Left colon (tissue), 2 donors: ENCODE results near the gene CDKN2A. TPM values are rescaled to one million over a fixed set of nuclear protein-coding genes. Genes with fewer than 3 reads are reported as not detected.

Experiments used
- ATAC-seq: fragments of 200-7000 bp; cut with Tn5 transposase; one replicate; pipeline ENCODE4 v1.9.1; 2020; ENCODE audit warnings: mild to moderate bottlenecking, moderate library complexity
- DNase-seq, 2 donors: peaks; one replicate each; pipeline ENCODE4 v3.0.0-alpha.2; 2020
- intact Hi-C, 2 donors: fragments of 100-400 bp; cut with DNase I in 1 of 2; cut with micrococcal nuclease in 1 of 2; formaldehyde crosslinking; loops; one replicate each; pipeline versions ENCODE4 v1.11.2 to v1.14.0; 2022; cut with DNase I, micrococcal nuclease
- total RNA-seq, 2 donors: library from RNA; stranded (reverse); fragmentation: NEBNext Ultra II Directional; extraction: Animal tissue kit (Norgen Biotek cat#: 25700); gene quantifications; one replicate each; pipeline ENCODE4 v1.2.1, GENCODE V29; 2021
- donor health status: DM: no; HTN: no; CAD: no.
- donor health status: DM: yes; HTN: yes; CAD: no.

CDKN2A gene
- total RNA-seq, 2 donors from 2014 or later, result 0.34 to 1.8 TPM

DNA sequence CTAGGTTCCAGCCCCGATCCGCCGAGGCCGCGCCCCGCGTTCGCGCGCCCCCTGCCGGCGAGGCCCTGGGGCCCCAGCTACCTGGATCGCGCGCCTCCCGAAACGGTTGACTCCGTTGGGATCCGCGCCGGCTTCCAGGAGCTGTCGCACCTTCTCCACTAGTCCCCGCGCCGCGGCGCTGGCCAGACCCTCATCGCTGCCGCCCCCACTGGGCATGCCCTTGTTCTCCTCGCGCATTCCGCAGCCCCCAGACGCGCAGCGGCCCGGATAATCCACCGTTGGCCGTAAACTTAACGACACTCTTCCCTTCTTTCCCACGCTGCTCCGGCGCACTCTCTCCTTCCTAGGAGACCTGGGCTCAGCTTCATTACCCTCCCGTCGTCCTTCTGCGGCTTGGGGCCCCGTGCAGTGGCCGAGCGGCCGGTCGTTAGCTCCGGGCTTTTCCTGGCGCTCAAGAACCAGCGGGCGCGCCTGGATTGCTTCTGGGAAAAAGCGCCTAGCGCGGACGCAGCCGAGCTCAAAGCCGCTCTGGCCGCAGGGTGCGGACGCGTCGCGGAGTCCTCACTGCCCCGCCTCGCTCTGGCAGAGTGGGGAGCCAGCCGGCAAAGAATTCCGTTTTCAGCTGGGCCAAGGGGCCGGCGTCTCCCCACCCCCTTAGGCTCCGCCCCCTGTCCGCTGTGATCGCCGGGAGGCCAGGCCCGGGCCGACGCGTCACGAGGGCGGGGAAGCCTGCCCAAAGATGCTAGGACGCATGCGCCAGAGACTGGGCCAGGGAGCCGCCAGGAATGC is 14.7 kb upstream of the CDKN2A start, which contains the start of gene CDKN2B:
TSS of gene CDKN2B (minus strand) at position 589 of the 789 bp plus-strand sequence. CDS start at position 237, 352 bp downstream.
- intact Hi-C loops, result loop anchor here in 1 of 2 donors (5.0 kb wide), 1 partner anchor 197 kb away; no protein-coding TSS in a partner anchor
- ATAC-seq (peak; percentile 94), DNase-seq (peak; percentile 96 to 97)

DNA sequence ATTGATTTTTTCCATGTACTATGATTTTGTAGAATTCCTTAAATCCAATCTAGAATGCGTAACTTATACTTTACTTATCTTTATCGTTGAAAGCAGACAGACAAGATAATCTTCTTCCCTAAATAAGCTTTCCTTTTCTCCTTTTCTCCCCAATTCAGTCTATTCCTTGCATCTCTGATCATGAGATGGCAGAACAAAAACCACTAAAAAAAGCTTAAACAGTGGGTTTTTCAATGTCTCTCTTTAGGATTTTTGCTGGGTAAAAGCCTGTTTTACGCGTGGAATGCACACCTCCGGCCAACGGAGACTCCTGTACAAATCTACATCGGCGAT is 14.2 kb upstream of the CDKN2A start:
- DNase-seq (no peak), ATAC-seq (no peak)
- intact Hi-C loops, result loop anchor here in 1 of 2 donors (5.0 kb wide), 1 partner anchor 196 kb away; no protein-coding TSS in a partner anchor

DNA sequence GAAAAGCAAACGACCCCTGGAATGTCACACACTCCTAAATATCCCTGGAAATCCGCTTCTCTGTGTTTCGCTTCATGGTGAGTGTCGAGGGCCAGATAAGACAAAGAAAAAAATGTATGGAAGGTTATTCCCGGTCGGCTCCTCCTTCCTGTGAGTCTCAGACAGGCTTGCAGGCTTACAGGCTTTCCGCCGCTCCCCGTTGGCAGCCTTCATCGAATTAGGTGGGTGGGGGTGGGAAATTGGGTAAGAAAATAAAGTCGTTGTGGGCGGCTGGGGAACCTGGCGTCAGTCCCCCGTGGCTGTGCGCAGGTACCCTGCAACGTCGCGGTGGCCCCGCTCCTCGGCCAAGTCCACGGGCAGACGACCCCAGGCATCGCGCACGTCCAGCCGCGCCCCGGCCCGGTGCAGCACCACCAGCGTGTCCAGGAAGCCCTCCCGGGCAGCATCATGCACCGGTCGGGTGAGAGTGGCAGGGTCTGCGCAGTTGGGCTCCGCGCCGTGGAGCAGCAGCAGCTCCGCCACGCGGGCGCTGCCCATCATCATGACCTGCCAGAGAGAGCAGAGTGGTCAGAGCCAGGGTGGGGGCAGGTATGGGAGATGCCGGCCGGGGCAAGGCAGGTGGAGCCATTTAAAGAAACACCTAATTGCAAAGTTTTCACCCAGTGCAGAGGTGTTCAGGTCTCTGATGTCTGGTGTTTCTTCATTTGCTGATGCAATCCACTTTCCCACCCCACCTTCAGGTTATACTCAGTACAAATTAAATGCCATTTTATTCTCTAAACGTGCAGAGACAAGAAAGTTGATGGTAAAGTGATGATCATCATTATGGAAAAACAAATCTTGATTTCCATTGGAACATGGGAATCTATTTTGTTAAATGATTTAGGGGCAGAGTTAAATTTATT is 11.8 kb upstream of the CDKN2A start:
- ATAC-seq (no peak), DNase-seq (no peak)
- intact Hi-C loops, result loop anchor here in 1 of 2 donors (5.0 kb wide), 1 partner anchor 194 kb away; no protein-coding TSS in a partner anchor

DNA sequence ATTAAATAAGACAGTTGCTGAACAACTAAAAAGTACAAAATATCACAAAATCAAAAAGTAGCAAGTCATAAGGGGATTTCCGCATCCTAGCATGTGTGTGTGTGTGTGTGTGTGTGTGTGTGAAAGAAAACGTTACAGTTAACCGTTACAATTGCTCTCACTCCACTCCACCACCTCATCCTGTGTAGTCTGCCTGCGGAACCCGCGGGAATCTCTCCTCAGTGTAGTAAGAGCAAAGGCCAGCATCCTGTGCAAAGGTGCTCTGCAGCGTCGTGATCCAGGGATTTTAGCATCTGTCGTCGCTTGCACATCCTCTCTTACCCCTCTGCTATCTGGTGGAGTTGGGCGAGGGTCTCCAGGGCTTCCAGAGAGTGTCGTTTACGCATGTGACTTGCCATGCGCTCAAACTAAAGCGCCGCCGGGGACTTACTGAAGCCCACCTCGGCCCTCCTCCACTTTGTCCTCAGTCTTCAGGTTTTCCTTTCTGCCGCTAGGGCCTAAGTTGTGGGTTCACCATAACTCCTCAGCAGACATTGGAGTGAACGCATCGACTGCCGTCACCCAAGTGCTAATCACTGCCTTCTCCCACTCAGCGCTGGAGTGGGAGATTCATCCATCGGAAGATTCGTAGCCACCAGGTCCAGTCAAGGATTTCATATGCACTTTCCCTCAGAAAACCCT is 11.0 kb upstream of the CDKN2A start:
- no peak for ATAC-seq
- intact Hi-C loops, result loop anchor here in 1 of 2 donors (5.0 kb wide), 1 partner anchor 193 kb away; no protein-coding TSS in a partner anchor
- DNase-seq, result no peak

DNA sequence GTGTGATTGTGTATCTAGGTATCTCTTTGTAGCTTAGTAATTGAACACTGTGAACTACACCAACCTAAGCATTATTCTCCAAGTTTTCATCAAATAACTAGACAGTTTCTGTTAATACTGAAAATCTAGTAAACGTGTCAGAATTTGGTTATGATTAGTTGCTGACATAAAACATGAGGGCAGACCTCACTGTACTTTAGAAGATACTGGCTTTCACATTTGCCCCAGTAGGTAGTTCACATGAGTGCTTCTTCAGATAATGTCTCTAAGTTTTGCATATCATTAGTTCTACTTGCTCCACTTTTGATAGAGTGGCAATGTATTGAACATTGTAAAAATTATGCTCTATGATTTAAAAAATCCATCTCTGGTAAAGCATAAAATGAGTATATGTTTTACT is 7.8 kb upstream of the CDKN2A start:
- no peak for ATAC-seq
- intact Hi-C loops, result no loop called here
- DNase-seq, result no peak

DNA sequence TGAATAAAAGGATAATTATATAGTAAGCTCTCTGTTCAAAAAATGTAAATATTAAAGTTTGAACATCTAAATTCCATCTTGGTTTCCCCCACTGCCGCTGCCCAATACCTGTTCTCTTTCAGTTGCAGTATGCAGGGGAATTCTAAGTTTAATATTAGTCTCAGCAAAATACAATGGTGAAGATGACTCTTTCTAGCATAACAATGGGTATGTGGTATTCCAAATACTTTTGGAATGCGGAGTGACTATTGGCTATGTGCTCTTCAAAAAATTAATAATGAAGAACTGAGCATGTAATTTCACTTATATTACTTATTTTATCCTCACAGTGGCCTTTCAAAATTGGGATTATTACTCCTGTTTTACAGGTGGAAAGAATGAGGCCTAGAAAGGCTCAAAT is 3.8 kb upstream of the CDKN2A start:
- DNase-seq (no peak), ATAC-seq (no peak)
- intact Hi-C loops, result no loop called here

DNA sequence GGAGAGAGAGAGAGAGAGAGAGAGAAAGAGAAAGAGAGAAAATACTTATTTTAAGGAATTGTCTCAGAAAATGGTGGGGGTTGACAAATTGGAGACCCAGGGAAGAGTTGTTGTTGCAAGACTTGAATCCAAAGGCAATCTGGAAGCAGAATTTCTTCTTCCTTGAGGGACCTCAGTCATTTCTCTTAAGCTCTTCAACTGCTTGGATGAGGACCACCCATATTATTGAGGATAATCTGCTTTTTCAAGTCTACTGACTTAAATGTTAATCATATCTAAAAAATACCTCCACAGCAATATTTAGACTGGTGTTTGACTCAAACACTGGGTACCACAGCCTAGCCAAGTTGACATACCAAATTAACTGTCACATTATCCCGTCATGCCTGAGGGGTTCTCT is 3.3 kb upstream of the CDKN2A start:
- intact Hi-C loops, result no loop called here
- ATAC-seq (no peak), DNase-seq (no peak)

DNA sequence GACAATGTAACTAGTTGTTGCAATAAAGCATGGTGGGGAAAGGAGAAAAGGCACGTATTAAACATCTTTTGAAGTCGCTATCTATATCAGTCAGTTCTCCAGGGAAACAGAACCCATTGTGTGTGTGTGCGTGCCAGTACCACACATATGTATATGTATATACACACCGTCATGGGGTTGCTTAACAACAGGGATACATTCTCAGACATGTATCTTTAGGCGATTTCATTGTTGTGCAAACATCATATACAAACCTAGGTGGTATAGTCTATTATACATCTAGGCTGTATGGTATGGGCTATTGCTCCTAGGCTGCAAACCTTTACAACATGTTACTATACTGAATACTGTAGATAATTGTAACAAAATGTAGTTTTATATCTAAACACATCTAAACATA is 2.7 kb upstream of the CDKN2A start:
- DNase-seq (no peak), ATAC-seq (no peak)
- intact Hi-C loops, result no loop called here

DNA sequence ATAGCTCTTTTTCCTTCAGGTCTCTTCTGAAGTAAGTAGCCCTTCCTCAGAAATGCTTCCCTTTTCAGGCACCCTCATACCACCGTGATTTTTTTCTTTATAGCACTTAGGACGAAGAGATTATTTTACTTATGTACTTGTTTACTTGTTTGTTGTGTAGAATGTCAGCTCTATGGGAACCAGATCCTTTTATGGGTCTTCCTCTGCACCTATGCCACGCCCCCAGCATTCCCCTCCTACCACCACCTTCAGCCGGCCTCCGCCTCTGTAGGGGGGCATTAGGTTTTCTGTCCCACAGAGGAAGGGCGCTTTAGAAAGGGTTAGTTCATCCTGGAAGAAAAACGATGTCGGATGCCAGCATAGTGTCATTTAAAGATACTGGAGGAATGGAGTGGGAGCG is 2.2 kb upstream of the CDKN2A start:
- DNase-seq, result no peak
- no peak for ATAC-seq
- intact Hi-C loops, result no loop called here

DNA sequence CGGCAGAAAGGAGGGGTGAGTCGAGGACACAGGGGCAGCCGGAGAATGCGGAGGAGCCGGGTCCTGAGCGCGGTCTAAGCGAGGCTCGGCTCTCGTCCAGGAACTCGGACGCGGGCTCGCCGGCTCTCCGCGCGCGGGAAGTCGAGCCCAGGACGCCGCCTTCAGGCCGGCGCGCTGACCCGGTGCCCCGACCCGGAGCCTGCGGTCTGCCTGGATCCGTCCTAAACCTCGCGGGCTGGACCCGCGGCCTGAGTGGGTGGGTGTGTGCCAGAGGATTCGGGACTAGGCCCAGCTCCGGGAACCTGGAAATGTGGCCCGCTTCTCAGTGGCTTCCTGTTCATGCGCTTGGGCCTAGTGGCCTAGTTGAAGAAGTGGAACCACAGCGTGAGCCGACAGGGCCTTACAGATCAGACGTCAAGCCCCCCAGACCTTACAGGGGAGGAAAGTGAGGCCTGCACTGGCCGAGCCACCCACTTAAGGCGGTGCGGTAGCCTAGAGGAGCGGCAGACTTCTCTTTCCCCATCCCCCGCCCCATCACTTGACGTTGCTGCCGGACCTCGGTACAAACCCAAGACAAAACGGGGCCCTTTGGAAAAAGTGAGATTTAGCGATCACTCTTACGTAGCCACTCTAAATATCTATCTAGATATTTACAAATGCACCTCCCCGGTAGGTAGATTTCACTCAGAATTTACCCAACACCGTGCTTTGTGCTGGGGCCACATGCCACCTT is 1.6 kb upstream of the CDKN2A start:
- ATAC-seq (peak; percentile 64), DNase-seq (peak in 1 of 2 donors; percentile 63)
- intact Hi-C loops, result no loop called here

DNA sequence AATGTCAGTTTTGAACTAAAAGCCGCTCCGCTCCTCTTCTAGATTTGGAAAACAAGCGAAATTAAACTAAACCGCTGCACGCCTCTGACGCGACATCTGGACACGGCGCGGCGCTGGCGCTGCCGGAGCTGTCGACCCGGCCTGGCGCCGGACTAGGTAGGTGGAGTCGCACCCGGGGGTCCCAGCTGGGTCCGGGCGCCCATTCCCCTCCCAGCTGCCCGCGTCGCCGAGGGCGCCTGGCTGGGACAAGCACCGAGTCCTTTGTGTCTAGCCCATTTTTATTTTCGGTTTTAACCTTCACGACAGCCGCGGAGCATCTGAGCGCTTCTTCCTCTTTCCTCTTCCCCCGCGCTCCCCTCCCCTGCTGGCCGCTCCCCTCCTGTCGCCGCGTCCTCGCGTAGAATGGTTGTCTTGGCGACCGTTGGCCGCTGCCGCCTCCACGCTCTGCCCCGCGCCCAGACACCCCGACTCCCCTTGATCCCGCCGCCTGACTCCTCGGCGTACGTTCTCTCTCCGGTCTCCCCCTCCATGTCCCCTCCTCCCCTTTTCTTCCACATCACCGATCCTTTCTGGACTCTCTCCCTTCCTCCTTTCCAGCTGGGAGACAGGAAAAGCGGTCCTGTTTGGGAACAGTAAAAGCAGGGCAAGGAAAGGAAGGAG is 944 bp upstream of the CDKN2A start:
- ATAC-seq (peak; percentile 86), DNase-seq (peak; percentile 79 to 81)
- intact Hi-C loops, result no loop called here

DNA sequence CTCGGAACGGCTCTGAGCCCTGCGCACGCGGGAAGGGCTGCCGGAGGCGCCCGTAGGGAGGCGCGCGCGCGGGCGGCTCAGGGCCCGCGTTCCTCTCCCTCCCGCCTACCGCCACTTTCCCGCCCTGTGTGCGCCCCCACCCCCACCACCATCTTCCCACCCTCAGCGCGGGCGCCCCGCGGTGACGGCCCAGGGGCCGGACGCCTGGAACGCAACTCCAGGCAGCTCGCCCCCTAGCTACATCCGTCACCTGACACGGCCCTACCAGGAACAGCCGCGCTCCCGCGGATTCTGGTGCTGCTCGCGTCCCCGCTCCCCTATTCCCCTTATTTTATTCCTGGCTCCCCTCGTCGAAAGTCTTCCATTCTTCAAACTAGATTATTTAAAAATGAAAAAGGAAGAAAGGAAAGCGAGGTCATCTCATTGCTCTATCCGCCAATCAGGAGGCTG is 389 bp upstream of the CDKN2A start, which contains the start of gene CDKN2B-AS1:
TSS of gene CDKN2B-AS1 (plus strand) at position 236 of the 450 bp plus-strand sequence.
- DNase-seq (peak; percentile 59 to 65), ATAC-seq (peak; percentile 53)
- intact Hi-C loops, result no loop called here

DNA sequence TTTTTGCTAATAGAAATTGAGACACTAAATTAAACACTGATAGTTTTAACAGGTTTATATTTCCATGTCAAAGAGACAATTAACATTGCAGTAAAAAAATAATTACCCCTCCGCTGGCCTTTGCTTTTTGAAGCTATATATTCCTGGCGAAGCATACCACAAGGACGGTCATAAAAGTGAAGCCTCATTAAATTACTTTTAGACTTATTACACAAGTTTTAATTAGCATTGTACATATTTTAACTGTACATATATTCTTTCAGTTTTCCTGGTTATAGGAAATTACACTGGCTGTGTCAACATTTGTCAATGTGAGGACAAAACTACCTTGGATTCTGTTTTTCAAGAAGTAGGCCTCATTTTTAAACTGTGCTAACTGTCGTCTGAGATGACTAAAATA is 1.2 kb downstream of the CDKN2A start:
- no peak for ATAC-seq
- intact Hi-C loops, result no loop called here
- no peak for DNase-seq

DNA sequence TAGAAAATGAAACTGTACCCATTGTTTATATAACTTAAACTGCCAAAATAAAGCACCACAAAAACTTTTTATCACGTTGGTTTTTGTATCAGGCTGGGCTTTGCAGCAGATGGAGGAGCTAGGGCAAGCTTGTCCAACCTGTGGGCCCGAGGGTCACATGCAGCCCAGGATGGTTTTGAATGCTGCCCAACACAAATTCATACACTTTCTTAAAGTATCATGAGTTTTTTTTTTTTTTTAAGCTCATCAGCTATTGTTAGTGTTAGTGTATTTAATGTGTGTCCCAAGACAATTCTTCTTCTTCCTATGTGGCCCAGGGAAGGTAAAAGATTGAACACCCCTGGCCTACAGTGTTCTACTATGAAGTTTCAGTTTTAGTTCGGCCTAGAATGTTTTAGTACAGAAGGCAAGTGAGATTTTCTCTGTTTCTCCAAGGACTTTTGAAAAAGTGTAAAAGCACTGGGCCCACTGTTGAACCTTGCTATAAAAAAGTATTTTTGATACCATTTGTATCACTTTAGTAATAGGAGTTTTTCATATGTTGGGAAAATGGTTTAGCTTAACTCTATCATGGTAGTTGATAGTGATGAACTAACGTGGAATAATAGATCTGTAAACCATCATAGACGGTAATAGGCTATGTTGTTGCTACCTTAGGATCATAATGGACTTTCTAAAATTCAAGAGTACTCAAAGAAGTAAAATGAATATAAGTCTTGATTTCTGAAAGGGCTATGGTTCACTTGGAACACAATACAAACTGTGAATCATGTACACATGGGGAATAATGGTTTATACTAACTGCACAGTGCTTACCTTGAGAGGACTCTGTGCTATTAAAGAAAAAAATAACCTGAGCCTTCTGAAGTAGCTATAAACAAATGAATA is 2.9 kb downstream of the CDKN2A start:
- intact Hi-C loops, result no loop called here
- ATAC-seq (no peak), DNase-seq (no peak)

DNA sequence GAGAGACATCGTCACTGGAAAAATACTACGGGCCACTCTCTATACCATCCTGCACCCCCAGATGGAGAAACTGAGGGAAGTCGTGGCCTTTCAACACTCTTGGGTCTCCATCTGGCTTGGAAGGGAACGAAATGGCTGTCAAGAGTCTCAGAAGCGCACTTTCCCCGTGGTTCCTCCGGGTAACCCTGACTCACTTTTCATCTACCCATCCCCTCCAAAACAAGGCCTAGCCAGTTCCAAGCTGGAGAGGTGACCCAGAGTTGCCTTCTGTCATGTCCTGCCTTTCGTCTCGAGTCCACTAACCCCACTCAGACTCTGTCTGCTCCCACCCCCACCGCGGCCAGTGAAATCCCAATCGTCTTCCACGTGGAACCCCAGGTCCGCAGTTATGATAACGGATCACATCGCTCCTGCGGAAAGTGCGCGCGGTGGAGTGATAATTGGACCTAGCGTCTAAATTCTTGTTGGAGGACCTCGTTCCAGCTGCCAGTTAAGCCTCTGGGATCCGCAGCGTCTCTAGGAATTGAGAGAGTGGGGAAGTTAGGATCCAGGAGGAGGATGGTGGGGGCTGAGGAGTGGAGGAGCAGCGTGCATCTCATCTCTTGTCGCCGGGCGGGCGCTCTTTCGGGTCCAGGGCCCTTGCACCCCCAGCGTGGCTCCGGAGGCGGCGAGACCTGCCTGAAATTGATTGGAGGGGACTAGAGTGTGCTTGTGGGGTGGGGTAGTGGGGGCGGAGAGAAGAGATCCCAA is 4.6 kb downstream of the CDKN2A start:
- intact Hi-C loops, result no loop called here
- ATAC-seq (no peak), DNase-seq (no peak)
